ENCODE data around the gene PAX9. TPM values are rescaled to one million over a fixed set of nuclear protein-coding genes. Genes with fewer than 3 reads are reported as not detected.

PAX9 gene
- total RNA-seq (2022; extraction: Qiagen RNA extraction), result 1.6 to 3.6 TPM (median 3.5 TPM) in 5 replicates

DNA sequence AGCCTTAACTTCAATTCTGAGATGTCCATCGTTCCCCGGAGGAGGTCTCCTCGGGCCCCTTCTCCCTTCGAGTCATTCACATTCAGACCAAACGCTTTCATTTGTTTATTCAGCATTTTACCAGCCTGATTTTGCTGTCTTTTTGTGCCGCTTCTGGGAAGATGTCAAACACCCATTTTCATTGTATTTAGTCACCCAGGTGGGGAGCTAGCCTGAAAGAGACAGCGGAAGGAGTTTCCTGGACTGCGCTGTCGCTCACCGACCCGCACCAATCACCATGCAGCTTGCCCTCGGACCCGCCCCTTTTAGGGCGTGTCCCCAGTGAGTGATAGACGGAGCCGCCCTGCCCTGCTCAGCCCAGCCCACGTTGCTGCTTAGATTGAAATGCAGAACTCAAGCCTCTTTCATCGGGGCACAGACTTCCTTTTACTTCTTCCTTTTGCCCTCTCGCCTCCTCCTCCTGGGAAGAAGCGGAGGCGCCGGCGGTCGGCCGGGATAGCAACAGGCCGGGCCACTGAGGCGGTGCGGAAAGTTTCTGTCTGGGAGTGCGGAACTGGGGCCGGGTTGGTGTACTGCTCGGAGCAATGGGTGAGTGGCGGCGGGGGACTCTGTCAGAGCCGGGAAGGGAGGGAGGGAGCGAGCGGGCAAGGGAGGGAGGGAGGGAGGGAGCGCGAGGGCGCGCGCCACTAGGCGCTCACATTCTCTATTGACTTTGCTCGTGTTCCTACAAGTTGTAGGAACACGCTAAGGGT lies at the start of gene PAX9:
Gene PAX9, plus strand, starts transcription at position 355 of the 752 bp plus-strand sequence. Its CDS starts 230 bp downstream, at position 585.

Other genes starting within 250 kb of the PAX9 start
- gene NKX2-1, start 141.6 kb upstream of the PAX9 start, total RNA-seq (2022; extraction: Qiagen RNA extraction), result 0.05 to 0.11 TPM in 2 of 5 replicates, not detected in the others
- gene NKX2-8, start 79.2 kb upstream of the PAX9 start, total RNA-seq (2022; extraction: Qiagen RNA extraction), result 1.7 to 3.8 TPM (median 2.8 TPM) in 5 replicates